Thoracic aorta (tissue), 2 donors: ENCODE data around the gene EPS8L1. TPM values are rescaled to one million over a fixed set of nuclear protein-coding genes. Genes with fewer than 3 reads are reported as not detected.

Source experiments
- ATAC-seq: fragments of 150-250 bp; one replicate; pipeline ENCODE4 v1.8.0; 2017; ENCODE audit warnings: low read depth; ENCODE audit not compliant: insufficient number of reproducible peaks, low FRiP score
- DNase-seq: peaks from one replicate; pipeline ENCODE4 v3.0.0-alpha.2; 2020; ENCODE audit warnings: low spot score
- H3K27ac ChIP-seq, 2 donors: fragments of 200-600 bp; sonication (generic); 1 replicate in 1 of 2; 2 replicates in 1 of 2; pipeline ENCODE4 v1.5.1; 2016; ENCODE audit warnings: mild to moderate bottlenecking in 2 of 2, moderate library complexity in 2 of 2
- H3K27me3 ChIP-seq: fragments of 200-600 bp; sonication (generic); replicated peaks from 2 replicates; pipeline ENCODE4 v1.6.0; 2016; ENCODE audit warnings: mild to moderate bottlenecking; ENCODE audit not compliant: insufficient read depth
- H3K36me3 ChIP-seq: fragments of 200-600 bp; sonication (generic); one replicate; pipeline ENCODE4 v1.5.1; 2016
- H3K4me1 ChIP-seq, 2 donors: fragments of 200-600 bp; sonication (generic); 1 replicate in 1 of 2; 2 replicates in 1 of 2; pipeline versions ENCODE4 v1.5.1 to v1.6.0; 2016; ENCODE audit warnings: low read depth in 2 of 2, mild to moderate bottlenecking in 1 of 2; ENCODE audit not compliant: control insufficient read depth in 1 of 2
- H3K4me3 ChIP-seq: fragments of 200-600 bp; sonication (generic); 2 replicates; pipeline ENCODE4 v1.5.1; 2016; ENCODE audit warnings: mild to moderate bottlenecking
- H3K9me3 ChIP-seq: fragments of 200-600 bp; sonication (generic); 2 replicates; pipeline ENCODE4 v1.5.1; 2016
- CTCF ChIP-seq: fragments of 200-600 bp; sonication (generic); IDR thresholded peaks from one replicate; pipeline ENCODE4 v1.5.1; 2019; ENCODE audit warnings: antibody characterized with exemption
- total RNA-seq, 2 donors: library from RNA; depleted of rRNA; stranded (reverse); fragments of >200 nt; gene quantifications; one replicate each; pipeline versions ENCODE4 v1.1.0 to v1.2.3, GENCODE V29; 2016

Gene EPS8L1
- total RNA-seq, 2 donors from 2014 or later, result 5.4 to 16.3 TPM

- H3K4me3 ChIP-seq, result no peak overlapping the region
- no peak for DNase-seq
- TF ChIP-seq CTCF, result no peak
- no peak overlapping the region for H3K27ac ChIP-seq
- peaks cover 19% of the 10 kb centered on the region for H3K36me3 ChIP-seq
- no peak for ATAC-seq
- no peaks in the 10 kb centered on the region for H3K9me3 ChIP-seq
- H3K27me3 ChIP-seq, result no peaks in the 10 kb centered on the region
- H3K4me1 ChIP-seq, result no peaks in the 10 kb centered on the region
Observed at GRCh38 chr19:55041244-55041626, 34.4 kb upstream of the EPS8L1 start.

GRCh38 chr19:55041627-55042343 lies 33.9 kb upstream of the EPS8L1 start:
- Histone ChIP-seq H3K27ac (no peak overlapping the region), H3K9me3 (no peaks in the 10 kb centered on the region), H3K36me3 (peaks cover 24% of the 10 kb centered on the region), H3K27me3 (no peaks in the 10 kb centered on the region), H3K4me1 (no peaks in the 10 kb centered on the region), H3K4me3 (no peak overlapping the region)
- no peak for TF ChIP-seq CTCF
- ATAC-seq (no peak), DNase-seq (no peak)

- no peak for ATAC-seq
- Histone ChIP-seq H3K36me3 (peaks cover 29% of the 10 kb centered on the region), H3K4me3 (no peak overlapping the region), H3K4me1 (no peaks in the 10 kb centered on the region), H3K27me3 (no peaks in the 10 kb centered on the region), H3K9me3 (no peaks in the 10 kb centered on the region), H3K27ac (no peak overlapping the region)
- no peak for TF ChIP-seq CTCF
- no peak for DNase-seq
Observed at GRCh38 chr19:55042344-55042678, 33.4 kb upstream of the EPS8L1 start.

- Histone ChIP-seq H3K36me3 (peaks cover 33% of the 10 kb centered on the region), H3K27ac (no peak overlapping the region), H3K27me3 (no peaks in the 10 kb centered on the region), H3K4me3 (no peak overlapping the region), H3K4me1 (no peaks in the 10 kb centered on the region), H3K9me3 (no peaks in the 10 kb centered on the region)
- TF ChIP-seq CTCF, result no peak
- ATAC-seq, result no peak
- DNase-seq, result no peak
Observed at GRCh38 chr19:55042688-55043087, 33.0 kb upstream of the EPS8L1 start.

- ATAC-seq, result no peak
- H3K9me3 ChIP-seq, result no peaks in the 10 kb centered on the region
- H3K36me3 ChIP-seq, result peaks cover 40% of the 10 kb centered on the region
- no peak overlapping the region for H3K27ac ChIP-seq
- H3K4me1 ChIP-seq, result no peaks in the 10 kb centered on the region
- no peak overlapping the region for H3K4me3 ChIP-seq
- no peak for DNase-seq
- TF ChIP-seq CTCF, result no peak
- no peaks in the 10 kb centered on the region for H3K27me3 ChIP-seq
Observed at GRCh38 chr19:55044286-55044685, 31.4 kb upstream of the EPS8L1 start.
